Astrocyte (in vitro differentiated cells and primary cell): Measurements from ENCODE around the gene MTHFSD. TPM values are rescaled to one million over a fixed set of nuclear protein-coding genes. Genes with fewer than 3 reads are reported as not detected.
A peak's percentile ranks its signal among the peaks of the same experiment; 100 is the strongest.

Experiments
- DNase-seq: peaks from one replicate; pipeline ENCODE4 v3.0.0-alpha.2; 2010; ENCODE audit warnings: low read depth
- FAIRE-seq: peaks from 2 replicates; lab custom pipeline; 2011; peaks lifted over from hg19 to GRCh38; lab: Jason Lieb, UNC
- H2AFZ ChIP-seq: 2 replicates; pipeline ENCODE4 v1.6.0; 2012; ENCODE audit warnings: low read depth, low read length, inconsistent platforms
- H3K27ac ChIP-seq: 2 replicates; pipeline ENCODE4 v1.5.1; 2011; ENCODE audit warnings: low read depth, low read length, inconsistent platforms
- H3K27me3 ChIP-seq: 2 replicates; pipeline ENCODE4 v1.6.0; 2011; ENCODE audit warnings: low read length, inconsistent platforms; ENCODE audit not compliant: insufficient read depth
- H3K36me3 ChIP-seq: 2 replicates; pipeline ENCODE4 v1.5.1; 2011; ENCODE audit warnings: low read length, inconsistent platforms; ENCODE audit not compliant: insufficient read depth
- H3K4me1 ChIP-seq: 2 replicates; pipeline ENCODE4 v1.5.1; 2011; ENCODE audit warnings: low read length, inconsistent platforms; ENCODE audit not compliant: insufficient read depth
- H3K4me2 ChIP-seq: 2 replicates; pipeline ENCODE4 v1.6.0; 2012; ENCODE audit warnings: low read length, inconsistent platforms
- H3K4me3 ChIP-seq: 2 replicates; pipeline ENCODE4 v1.5.1; 2011; ENCODE audit warnings: low read depth, mild to moderate bottlenecking, low read length, inconsistent platforms; ENCODE audit not compliant: insufficient read depth
- H3K79me2 ChIP-seq: 2 replicates; pipeline ENCODE4 v1.6.0; 2012; ENCODE audit warnings: mild to moderate bottlenecking, low read length, inconsistent platforms; ENCODE audit not compliant: insufficient read depth
- H3K9ac ChIP-seq: 2 replicates; pipeline ENCODE4 v1.6.0; 2012; ENCODE audit warnings: mild to moderate bottlenecking, low read length, inconsistent platforms
- H3K9me3 ChIP-seq: 2 replicates; pipeline ENCODE4 v1.5.1; 2012; ENCODE audit warnings: low read depth, mild to moderate bottlenecking, low read length, inconsistent platforms; ENCODE audit not compliant: insufficient read depth
- H4K20me1 ChIP-seq: 2 replicates; pipeline ENCODE4 v1.6.0; 2012; ENCODE audit warnings: low read length, inconsistent platforms; ENCODE audit not compliant: insufficient read depth
- H3K27ac Mint-ChIP-seq: one replicate; pipeline ENCODE4 v1.8.0; 2021; ENCODE audit warnings: mild to moderate bottlenecking, mixed read lengths; ENCODE audit not compliant: unreplicated experiment
- H3K27me3 Mint-ChIP-seq: one replicate; pipeline ENCODE4 v1.8.0; 2021; ENCODE audit warnings: low read depth, mixed read lengths; ENCODE audit not compliant: unreplicated experiment
- H3K36me3 Mint-ChIP-seq: one replicate; pipeline ENCODE4 v1.8.0; 2021; ENCODE audit warnings: low read depth, mixed read lengths; ENCODE audit not compliant: unreplicated experiment
- H3K4me1 Mint-ChIP-seq: one replicate; pipeline ENCODE4 v1.8.0; 2021; ENCODE audit warnings: low read depth, mixed read lengths; ENCODE audit not compliant: unreplicated experiment
- H3K4me3 Mint-ChIP-seq: one replicate; pipeline ENCODE4 v1.8.0; 2021; ENCODE audit warnings: mild to moderate bottlenecking, moderate library complexity, mixed read lengths; ENCODE audit not compliant: unreplicated experiment
- H3K9me3 Mint-ChIP-seq: one replicate; pipeline ENCODE4 v1.8.0; 2021; ENCODE audit warnings: mild to moderate bottlenecking, mixed read lengths; ENCODE audit not compliant: unreplicated experiment
- CTCF ChIP-seq: IDR thresholded peaks from 2 replicates; pipeline ENCODE4 v1.5.1; 2011; ENCODE audit warnings: low read depth, mild to moderate bottlenecking, inconsistent platforms, low read length, moderate library complexity; ENCODE audit not compliant: insufficient read depth
- EZH2 ChIP-seq: IDR thresholded peaks from 2 replicates; pipeline ENCODE4 v1.6.1; 2012; ENCODE audit warnings: mild to moderate bottlenecking, low read length, inconsistent platforms; ENCODE audit not compliant: insufficient read depth
- total RNA-seq: library from RNA; stranded (reverse); gene quantifications from 2 replicates; pipeline ENCODE4 v1.2.1, GENCODE V29; 2021

MTHFSD gene
- total RNA-seq, 1 donor from 2014 or later = 15.6 TPM

DNA sequence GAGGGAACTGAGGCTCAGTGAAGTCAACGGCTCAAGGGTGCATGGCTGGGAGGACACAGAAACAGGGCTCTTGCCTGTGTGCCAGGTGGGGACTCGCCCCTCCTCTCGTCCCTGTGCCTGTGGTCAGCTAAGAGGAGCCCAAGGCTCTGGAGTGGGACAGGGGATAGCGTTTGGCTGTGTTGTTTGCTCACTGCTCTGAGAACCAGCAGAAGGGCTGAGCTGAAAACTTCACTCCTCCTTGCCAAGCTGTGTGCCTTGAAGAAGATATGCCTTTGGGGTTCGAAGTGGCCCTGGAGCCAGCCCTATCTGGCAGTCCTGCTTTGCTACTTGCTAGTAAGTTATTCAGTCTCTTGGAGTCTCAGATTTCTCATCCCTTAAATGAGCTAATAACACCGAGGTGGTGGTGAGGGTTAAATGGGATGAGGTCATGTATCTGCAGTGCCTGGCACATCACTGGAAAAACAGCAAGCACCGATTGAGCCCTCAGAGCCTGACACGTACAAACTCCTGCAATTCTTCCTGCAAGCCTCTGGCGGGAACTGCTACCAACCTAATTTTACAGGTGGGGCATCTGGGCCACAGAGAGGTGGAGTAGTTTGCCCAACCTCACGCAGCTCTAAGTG is 41.1 kb upstream of the MTHFSD start:
- Histone ChIP-seq H4K20me1 (no peaks in the 10 kb centered on the region), H2AFZ (no peak overlapping the region), H3K4me1 (peaks cover 15% of the 10 kb centered on the region), H3K27ac (no peak overlapping the region), H3K36me3 (no peaks in the 10 kb centered on the region), H3K27me3 (no peaks in the 10 kb centered on the region), H3K4me2 (no peak overlapping the region), H3K9me3 (no peaks in the 10 kb centered on the region), H3K4me3 (no peak overlapping the region), H3K79me2 (no peaks in the 10 kb centered on the region), H3K9ac (no peak overlapping the region)
- H3K27me3 Mint-ChIP-seq = peaks cover 23% of the 10 kb centered on the region
- TF ChIP-seq EZH2 (no peak), CTCF (no peak)
- H3K9me3 Mint-ChIP-seq = peaks cover 3% of the 10 kb centered on the region
- peaks cover 3% of the 10 kb centered on the region for H3K36me3 Mint-ChIP-seq
- H3K4me1 Mint-ChIP-seq = peaks cover 2% of the 10 kb centered on the region
- DNase-seq (peak; percentile 51), FAIRE-seq (no peak)
- no peak overlapping the region for H3K27ac Mint-ChIP-seq
- no peak overlapping the region for H3K4me3 Mint-ChIP-seq

DNA sequence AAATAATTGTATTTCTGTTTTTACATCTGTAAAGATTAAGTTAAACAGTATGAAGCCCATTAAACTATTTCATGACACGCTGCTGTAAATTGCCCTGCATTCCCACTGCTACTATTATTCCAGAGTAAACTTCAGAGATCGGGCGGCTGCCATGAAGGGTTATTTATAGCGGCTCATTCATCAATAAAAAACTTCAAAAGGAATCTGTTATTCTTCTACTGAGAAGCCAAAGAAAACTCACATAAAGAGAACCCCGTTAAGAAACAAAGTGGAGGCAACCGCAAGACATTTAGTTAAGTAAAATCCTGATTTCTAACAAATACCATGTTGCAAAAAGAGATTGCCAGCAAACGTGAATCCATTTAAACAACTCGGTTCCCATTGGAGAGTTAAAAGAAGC is 39.7 kb upstream of the MTHFSD start:
- Mint-ChIP-seq H3K27ac (no peak overlapping the region), H3K27me3 (peaks cover 23% of the 10 kb centered on the region), H3K36me3 (peaks cover 3% of the 10 kb centered on the region), H3K4me3 (no peak overlapping the region), H3K9me3 (peaks cover 3% of the 10 kb centered on the region), H3K4me1 (peaks cover 7% of the 10 kb centered on the region)
- no peak overlapping the region for H2AFZ ChIP-seq
- no peaks in the 10 kb centered on the region for H3K36me3 ChIP-seq
- no peak for TF ChIP-seq EZH2
- no peak for TF ChIP-seq CTCF
- no peaks in the 10 kb centered on the region for H3K79me2 ChIP-seq
- no peak overlapping the region for H3K4me3 ChIP-seq
- no peaks in the 10 kb centered on the region for H3K27me3 ChIP-seq
- H3K4me2 ChIP-seq = peak overlapping the region; percentile 45
- H3K4me1 ChIP-seq = peaks cover 27% of the 10 kb centered on the region
- peak overlapping the region; percentile 21 for H3K9ac ChIP-seq
- H4K20me1 ChIP-seq = no peaks in the 10 kb centered on the region
- DNase-seq = peak; percentile 75
- no peak for FAIRE-seq
- H3K9me3 ChIP-seq = no peaks in the 10 kb centered on the region
- peak overlapping the region; percentile 31 for H3K27ac ChIP-seq

- no peaks in the 10 kb centered on the region for H3K79me2 ChIP-seq
- FAIRE-seq (no peak), DNase-seq (no peak)
- Mint-ChIP-seq H3K9me3 (peaks cover under 1% of the 10 kb centered on the region), H3K4me1 (peaks cover 9% of the 10 kb centered on the region), H3K27ac (no peak overlapping the region), H3K4me3 (no peak overlapping the region), H3K27me3 (peaks cover 23% of the 10 kb centered on the region), H3K36me3 (peaks cover 3% of the 10 kb centered on the region)
- no peaks in the 10 kb centered on the region for H3K36me3 ChIP-seq
- no peak overlapping the region for H2AFZ ChIP-seq
- no peaks in the 10 kb centered on the region for H3K27me3 ChIP-seq
- no peaks in the 10 kb centered on the region for H3K9me3 ChIP-seq
- no peak overlapping the region for H3K4me3 ChIP-seq
- peak overlapping the region; percentile 18 for H3K27ac ChIP-seq
- peaks cover 34% of the 10 kb centered on the region for H3K4me1 ChIP-seq
- H4K20me1 ChIP-seq = no peaks in the 10 kb centered on the region
- peak overlapping the region; percentile 48 for H3K9ac ChIP-seq
- TF ChIP-seq EZH2 (no peak), CTCF (no peak)
- peak overlapping the region; percentile 45 for H3K4me2 ChIP-seq
Measured at GRCh38 chr16:86593913-86594620, 39.0 kb upstream of the MTHFSD start.
